ENCODE measurements around the gene MTIF3.

The MTIF3 gene, protein sequence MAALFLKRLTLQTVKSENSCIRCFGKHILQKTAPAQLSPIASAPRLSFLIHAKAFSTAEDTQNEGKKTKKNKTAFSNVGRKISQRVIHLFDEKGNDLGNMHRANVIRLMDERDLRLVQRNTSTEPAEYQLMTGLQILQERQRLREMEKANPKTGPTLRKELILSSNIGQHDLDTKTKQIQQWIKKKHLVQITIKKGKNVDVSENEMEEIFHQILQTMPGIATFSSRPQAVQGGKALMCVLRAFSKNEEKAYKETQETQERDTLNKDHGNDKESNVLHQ

DNA sequence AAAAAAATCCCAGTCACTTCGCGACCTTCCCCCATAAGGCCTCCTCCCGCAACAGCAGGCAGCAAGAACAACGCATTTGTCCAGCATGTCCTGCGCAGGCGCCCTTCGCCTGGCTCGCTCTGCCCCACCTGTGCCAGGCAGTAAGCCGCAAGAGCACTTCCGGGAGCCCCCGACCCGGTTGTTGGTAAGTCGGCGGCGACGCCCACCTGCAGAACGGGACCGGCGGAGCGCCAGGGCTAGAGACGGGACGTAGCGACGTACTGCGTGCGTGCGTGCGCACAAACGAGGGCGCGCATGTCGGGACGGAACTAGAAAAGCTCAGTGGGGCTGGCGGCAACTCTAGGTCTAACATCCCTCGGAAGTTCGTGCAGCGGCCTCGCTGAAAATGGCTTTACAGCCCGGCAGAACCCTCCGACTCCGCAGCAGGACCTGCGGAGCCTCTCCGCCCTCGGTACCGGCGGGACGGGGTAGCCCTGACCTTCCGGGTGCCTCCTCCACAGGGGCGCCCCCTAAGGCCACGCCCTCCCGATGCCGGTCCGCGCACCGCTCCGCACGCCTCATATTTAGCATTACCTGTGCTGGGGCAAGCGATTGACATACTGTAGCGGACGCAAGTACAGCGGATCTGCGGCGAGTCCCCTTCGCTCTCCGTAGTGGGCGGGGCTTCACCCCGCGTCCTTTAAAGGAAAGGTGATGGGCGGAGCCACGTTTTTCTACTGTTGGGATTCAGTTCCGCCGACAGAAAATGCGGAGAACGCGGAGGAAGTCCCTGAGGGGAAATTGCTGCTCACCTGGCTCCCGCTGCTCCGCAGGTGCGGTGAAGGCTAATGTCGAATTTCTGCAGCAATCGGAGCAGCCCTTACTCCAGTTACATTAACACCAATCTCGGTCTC, at the start of gene MTIF3:
TSS of gene MTIF3 (minus strand) at position 629 of the 893 bp plus-strand sequence. CDS start 10,116 bp downstream, outside the sequence.
- peak; percentile 93 to 95 for DNase-seq (ENCODE audit: low read depth in 2 of 2)

GRCh38 chr13:27497563-27498230, 47.3 kb upstream of the MTIF3 start:
- no peak for DNase-seq (ENCODE audit: low read depth in 2 of 2)

- DNase-seq (ENCODE audit: low read depth in 2 of 2) = no peak
Measured at GRCh38 chr13:27496536-27497273, 46.3 kb upstream of the MTIF3 start.

DNA sequence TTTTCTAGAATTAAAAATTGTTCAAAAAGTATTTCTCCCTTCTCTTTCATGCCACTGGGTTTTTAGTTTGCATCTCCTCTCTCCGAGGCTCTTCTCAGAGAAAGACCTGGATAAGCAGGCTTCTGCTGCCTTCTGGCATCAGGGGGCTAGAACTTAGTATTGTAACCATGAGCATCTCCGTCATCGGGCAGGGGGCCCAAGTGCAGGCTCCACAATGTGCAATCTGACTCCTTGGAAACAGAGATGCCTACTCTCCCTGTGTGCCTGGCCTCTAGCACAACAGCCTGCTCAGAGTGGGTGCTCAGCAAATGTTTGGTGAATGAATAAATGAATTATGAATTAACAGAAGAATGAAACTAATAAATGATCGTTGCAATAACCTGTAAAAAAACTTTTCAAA, 45.6 kb upstream of the MTIF3 start:
- DNase-seq (ENCODE audit: low read depth in 2 of 2) = no peak

DNA sequence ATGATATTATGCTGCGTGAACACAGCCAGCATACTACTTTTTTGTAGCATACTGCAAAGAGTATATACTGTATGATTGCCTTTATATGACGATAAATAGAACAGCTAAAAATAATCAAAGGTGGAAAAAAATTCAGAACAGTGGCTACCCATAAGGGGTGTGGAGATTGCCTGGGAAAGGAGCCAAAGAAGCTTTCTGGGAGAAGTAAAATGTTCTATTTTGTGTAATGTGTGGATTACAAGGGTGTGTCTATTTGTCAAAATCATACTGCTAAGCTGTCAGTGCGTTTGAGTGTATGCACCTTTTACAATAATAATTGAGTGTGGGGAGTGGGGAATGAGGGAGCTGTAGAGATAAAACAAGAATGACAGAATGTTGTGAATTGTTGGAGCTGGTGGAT, 45.2 kb upstream of the MTIF3 start:
- DNase-seq (ENCODE audit: low read depth in 2 of 2) = no peak

GRCh38 chr13:27493981-27494380, 43.6 kb upstream of the MTIF3 start:
- DNase-seq (ENCODE audit: low read depth in 2 of 2) = no peak

- DNase-seq (ENCODE audit: low read depth in 2 of 2) = no peak
Measured at GRCh38 chr13:27489456-27489855, 39.1 kb upstream of the MTIF3 start.

DNA sequence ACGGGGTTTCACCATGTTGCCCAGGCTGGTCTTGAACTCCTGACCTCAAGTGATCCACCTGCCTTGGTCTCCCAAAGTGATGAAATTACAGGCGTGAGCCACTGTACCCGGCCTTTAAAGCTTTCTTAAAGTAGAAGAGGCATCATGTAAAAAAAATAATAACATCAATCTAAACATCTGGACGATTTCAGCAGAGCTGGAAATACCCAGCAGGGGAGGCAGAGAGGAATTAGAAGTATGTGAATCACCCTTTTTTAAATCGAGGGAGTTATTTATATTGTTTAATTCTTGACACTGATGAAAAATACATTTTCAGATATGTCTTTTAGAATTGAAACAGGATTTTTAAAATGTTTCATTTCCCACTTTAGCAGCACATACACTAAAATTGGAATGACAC, 37.4 kb upstream of the MTIF3 start:
- DNase-seq (ENCODE audit: low read depth in 2 of 2) = no peak

GRCh38 chr13:27483421-27483820, 33.1 kb upstream of the MTIF3 start:
- DNase-seq (ENCODE audit: low read depth in 2 of 2) = no peak

DNA sequence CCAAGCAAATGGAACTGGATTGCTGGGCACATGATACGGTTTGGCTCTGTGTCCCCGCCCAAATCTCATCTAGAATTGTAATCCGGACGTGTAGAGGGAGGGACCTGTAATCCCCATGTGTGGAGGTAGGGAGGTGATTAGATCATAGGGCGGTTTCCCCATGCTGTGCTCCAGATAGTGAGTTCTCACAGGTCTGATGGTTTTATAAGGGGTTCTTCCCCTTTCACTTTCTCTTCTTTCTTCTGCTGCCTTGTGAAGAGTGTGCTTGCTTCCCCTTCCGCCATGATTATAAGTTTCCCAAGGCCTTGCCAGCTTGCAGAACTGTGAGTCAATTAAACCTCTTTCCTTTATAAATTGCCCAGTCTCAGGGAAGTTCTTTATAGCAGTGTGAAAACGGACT, 32.6 kb upstream of the MTIF3 start:
- no peak for DNase-seq (ENCODE audit: low read depth in 2 of 2)

- no peak for DNase-seq (ENCODE audit: low read depth in 2 of 2)
Measured at GRCh38 chr13:27481766-27482165, 31.4 kb upstream of the MTIF3 start.

GRCh38 chr13:27476943-27477703, 26.8 kb upstream of the MTIF3 start:
- DNase-seq (ENCODE audit: low read depth in 2 of 2) = no peak

- no peak for DNase-seq (ENCODE audit: low read depth in 2 of 2)
Measured at GRCh38 chr13:27474751-27475268, 24.4 kb upstream of the MTIF3 start.

DNA sequence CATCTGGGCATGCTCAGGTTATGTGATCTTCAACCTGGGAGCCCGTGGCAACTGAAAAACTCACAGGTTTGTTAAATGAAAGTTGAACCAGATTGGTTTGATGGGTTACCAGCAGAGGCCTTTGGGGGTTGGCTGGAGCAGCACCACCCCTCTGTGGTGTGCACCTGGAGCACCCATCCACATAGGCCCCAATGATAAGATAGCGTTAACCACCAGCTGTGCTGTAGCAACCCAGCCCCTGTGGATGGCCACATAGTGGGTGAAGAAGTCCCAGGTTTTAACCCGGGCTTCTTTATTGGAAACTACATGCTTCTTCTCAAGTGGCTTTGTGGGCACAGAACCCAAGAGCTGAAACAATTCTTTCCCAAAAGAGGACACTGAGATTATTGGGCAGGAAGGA, 22.6 kb upstream of the MTIF3 start:
- DNase-seq (ENCODE audit: low read depth in 2 of 2) = no peak

GRCh38 chr13:27472441-27472840, 22.1 kb upstream of the MTIF3 start:
- no peak for DNase-seq (ENCODE audit: low read depth in 2 of 2)

DNA sequence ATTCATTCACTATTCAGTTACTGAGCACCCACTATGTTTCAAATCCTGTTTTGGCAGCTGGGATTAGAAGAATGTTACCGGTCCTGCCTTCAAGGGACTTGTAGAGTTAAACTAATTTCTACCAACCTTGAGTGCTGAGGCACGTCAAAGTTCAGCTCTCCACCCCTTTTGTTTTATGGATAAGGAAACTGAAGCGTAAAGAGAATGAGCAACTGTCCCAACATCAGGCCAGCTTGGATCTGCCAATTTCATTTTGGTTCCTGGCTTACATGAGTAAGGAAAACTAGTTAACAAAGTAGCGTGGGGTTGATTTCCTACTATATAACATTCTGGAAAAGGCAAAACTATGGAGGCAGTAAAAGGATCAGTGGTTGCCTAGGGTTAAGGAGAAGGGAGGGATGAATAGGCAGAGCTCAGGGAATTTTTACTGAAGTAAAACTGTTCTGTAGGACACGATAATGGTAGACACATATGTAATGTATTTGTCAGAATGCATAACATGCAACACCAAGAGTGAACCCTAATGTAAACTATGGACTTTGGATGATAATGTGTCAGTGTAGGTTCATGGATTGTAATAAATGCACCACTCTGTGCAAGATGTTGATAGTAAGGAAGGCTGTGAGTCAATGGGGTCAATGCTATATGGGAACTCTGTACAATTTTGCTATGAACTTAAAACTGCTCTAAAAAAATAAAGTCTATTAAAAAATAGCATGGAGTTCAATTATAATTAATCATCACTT, 19.9 kb upstream of the MTIF3 start:
- no peak for DNase-seq (ENCODE audit: low read depth in 2 of 2)

DNA sequence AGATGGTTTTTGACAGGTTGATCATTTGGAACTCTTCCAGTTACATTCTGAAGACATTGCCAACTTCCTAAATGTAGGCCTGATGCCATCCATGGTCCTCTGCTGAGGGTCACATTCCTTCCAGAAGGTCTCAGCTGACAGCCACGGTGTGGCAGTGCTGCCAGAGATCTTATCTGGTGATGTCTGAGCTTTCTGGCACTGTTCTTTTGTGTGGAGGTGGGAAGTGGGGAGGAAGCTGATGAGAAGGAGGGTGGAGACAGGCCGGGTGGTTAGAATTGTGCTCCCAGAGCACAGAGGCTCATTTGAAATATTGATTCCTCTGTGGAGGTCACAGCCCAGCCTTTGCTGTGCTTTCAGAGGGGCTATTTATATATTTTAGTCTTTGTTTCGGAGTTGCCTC, 16.1 kb upstream of the MTIF3 start:
- no peak for DNase-seq (ENCODE audit: low read depth in 2 of 2)

DNA sequence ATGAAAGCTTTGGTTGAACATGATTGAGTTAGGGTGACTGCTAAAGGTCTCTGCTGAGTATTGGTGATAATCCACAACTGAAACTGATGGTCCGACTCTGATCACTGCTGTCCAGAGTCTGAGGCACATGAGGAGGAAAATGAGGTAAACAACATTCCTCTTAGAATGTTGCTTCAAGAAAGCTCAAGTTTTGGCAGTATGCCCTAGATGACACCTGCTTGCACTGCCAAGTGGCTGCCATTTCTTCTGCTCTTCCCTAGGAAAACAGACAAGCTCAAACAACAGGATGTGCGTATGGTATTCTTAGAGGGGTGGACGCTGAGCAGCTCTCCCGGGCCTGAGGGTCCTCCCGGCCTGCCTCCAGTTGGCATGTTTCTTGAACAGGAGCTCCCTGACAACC, 15.2 kb upstream of the MTIF3 start:
- no peak for DNase-seq (ENCODE audit: low read depth in 2 of 2)

GRCh38 chr13:27463500-27463899, 13.1 kb upstream of the MTIF3 start:
- no peak for DNase-seq (ENCODE audit: low read depth in 2 of 2)

DNA sequence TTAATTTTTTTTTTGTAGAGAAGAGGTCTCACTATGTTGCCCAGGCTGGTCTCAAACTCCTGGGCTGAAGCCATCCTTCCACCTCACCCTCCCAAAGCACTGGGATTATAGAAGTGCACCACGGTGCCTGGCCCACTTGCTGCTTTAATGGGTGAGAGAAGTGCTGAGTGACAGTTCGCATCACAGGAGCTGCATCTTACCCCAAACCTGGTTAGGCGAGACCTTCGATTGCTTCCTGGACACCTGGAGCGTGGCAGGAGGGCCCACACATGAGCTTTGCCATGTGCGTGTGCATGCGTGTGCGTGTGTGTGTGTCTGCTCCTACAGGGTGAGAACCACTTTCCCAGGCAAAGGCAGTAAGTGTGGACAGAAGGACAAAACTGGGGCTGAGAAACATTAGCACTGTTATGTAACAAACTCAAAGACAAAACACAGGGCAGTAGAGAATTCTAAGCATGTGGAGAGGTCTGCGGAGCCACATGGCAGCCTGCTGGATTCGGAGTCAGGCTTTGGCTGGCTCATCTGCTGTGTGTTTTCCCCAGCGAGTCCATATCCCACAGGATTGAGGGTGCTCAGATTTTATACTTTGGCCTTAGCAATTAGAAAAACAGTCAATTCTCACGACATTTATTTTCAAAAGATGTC, 11.7 kb upstream of the MTIF3 start:
- no peak for DNase-seq (ENCODE audit: low read depth in 2 of 2)

All from stimulated activated CD8-positive, alpha-beta memory T cell treated with anti-CD3 and anti-CD28 coated beads, Interleukin-2, amount 100 ng/mL, for 1 hour (primary cell).